GM23338 (cell line): ENCODE measurements around the gene ADRB2. TPM values are rescaled to one million over a fixed set of nuclear protein-coding genes. Genes with fewer than 3 reads are reported as not detected.

Experiments used
- ATAC-seq: fragments of 200-7000 bp; cut with Tn5 transposase; 3 replicates; pipeline ENCODE4 v1.9.1; 2020
- DNase-seq: peaks from one replicate; pipeline ENCODE4 v3.0.0-alpha.2; 2015; ENCODE audit warnings: low spot score
- H2AFZ ChIP-seq: fragments of 200-600 bp; sonication (generic); 2 replicates; pipeline ENCODE4 v1.8.0; 2016; ENCODE audit warnings: antibody characterized with exemption, mild to moderate bottlenecking, moderate library complexity
- H3F3A ChIP-seq: fragments of 200-600 bp; sonication (generic); replicated peaks from 2 replicates; pipeline ENCODE4 v1.8.0; 2017; ENCODE audit warnings: antibody characterized with exemption, mixed run types, low read depth
- H3K27ac ChIP-seq: fragments of 200-600 bp; sonication (generic); 2 replicates; pipeline ENCODE4 v1.6.1; 2016; ENCODE audit warnings: low read depth
- H3K27me3 ChIP-seq: fragments of 200-600 bp; sonication (generic); 2 replicates; pipeline ENCODE4 v1.8.0; 2016; ENCODE audit warnings: mild to moderate bottlenecking, mixed run types, moderate library complexity; ENCODE audit not compliant: insufficient read depth
- H3K36me3 ChIP-seq: fragments of 200-600 bp; sonication (generic); 2 replicates; pipeline ENCODE4 v1.8.0; 2016; ENCODE audit warnings: mild to moderate bottlenecking; ENCODE audit not compliant: insufficient read depth
- H3K4me1 ChIP-seq: fragments of 200-600 bp; sonication (generic); 2 replicates; pipeline ENCODE4 v1.8.0; 2016; ENCODE audit warnings: mild to moderate bottlenecking, moderate library complexity; ENCODE audit not compliant: insufficient read depth
- H3K4me2 ChIP-seq: fragments of 200-600 bp; sonication (generic); 2 replicates; pipeline ENCODE4 v1.7.1; 2017; ENCODE audit warnings: mixed run types
- H3K4me3 ChIP-seq: fragments of 200-600 bp; sonication (generic); 2 replicates; pipeline ENCODE4 v1.6.1; 2016; ENCODE audit warnings: mixed run types
- H3K79me2 ChIP-seq: fragments of 200-600 bp; sonication (generic); replicated peaks from 2 replicates; pipeline ENCODE4 v1.8.0; 2017; ENCODE audit warnings: mild to moderate bottlenecking; ENCODE audit not compliant: insufficient read depth
- H3K9me2 ChIP-seq: fragments of 200-600 bp; sonication (generic); 2 replicates; pipeline ENCODE4 v1.8.0; 2017; ENCODE audit not compliant: insufficient read depth
- H4K20me1 ChIP-seq: fragments of 200-600 bp; sonication (generic); replicated peaks from 2 replicates; pipeline ENCODE4 v1.8.0; 2017; ENCODE audit warnings: mild to moderate bottlenecking; ENCODE audit not compliant: insufficient read depth
- H3K27ac Mint-ChIP-seq: 2 replicates; pipeline ENCODE4 v1.8.0; 2020; ENCODE audit warnings: inconsistent platforms, mild to moderate bottlenecking, moderate library complexity, mixed read lengths
- H3K27me3 Mint-ChIP-seq: 3 replicates; pipeline ENCODE4 v1.8.0; 2022; ENCODE audit warnings: low read depth, mild to moderate bottlenecking, moderate library complexity, mixed read lengths, inconsistent platforms; ENCODE audit not compliant: insufficient read depth, poor library complexity
- H3K36me3 Mint-ChIP-seq: 3 replicates; pipeline ENCODE4 v1.8.0; 2021; ENCODE audit warnings: low read depth, mild to moderate bottlenecking, inconsistent platforms, moderate library complexity, mixed read lengths
- H3K4me1 Mint-ChIP-seq: 3 replicates; pipeline ENCODE4 v1.8.0; 2020; ENCODE audit warnings: mild to moderate bottlenecking, inconsistent platforms, mixed read lengths
- H3K4me3 Mint-ChIP-seq: 3 replicates; pipeline ENCODE4 v1.8.0; 2021; ENCODE audit warnings: moderate library complexity, mild to moderate bottlenecking, inconsistent platforms, mixed read lengths
- H3K9me3 Mint-ChIP-seq: 3 replicates; pipeline ENCODE4 v1.8.0; 2020; ENCODE audit warnings: moderate library complexity, mild to moderate bottlenecking, inconsistent platforms, mixed read lengths
- CREB1 ChIP-seq: fragments of 250-450 bp; sonication (Bioruptor Pico); IDR thresholded peaks from 2 replicates; pipeline ENCODE4 v1.5.0; 2020; ENCODE audit warnings: low read depth, mild to moderate bottlenecking, moderate library complexity
- EZH2phosphoT487 ChIP-seq: fragments of 200-600 bp; sonication (generic); IDR thresholded peaks from one replicate; pipeline ENCODE4 v1.8.1; 2018; ENCODE audit warnings: antibody characterized with exemption; ENCODE audit not compliant: unreplicated experiment
- JUNB ChIP-seq: IDR thresholded peaks from one replicate; pipeline ENCODE4 v1.6.1; 2016; ENCODE audit warnings: antibody characterized with exemption; ENCODE audit not compliant: unreplicated experiment
- NANOG ChIP-seq: IDR thresholded peaks from 2 replicates; pipeline ENCODE4 v1.6.1; 2016; ENCODE audit warnings: antibody characterized with exemption, borderline replicate concordance
- POLR2AphosphoS5 ChIP-seq: IDR thresholded peaks from 2 replicates; pipeline ENCODE4 v1.6.1; 2016; ENCODE audit warnings: antibody characterized with exemption, low read depth
- STAT1 ChIP-seq: IDR thresholded peaks from one replicate; pipeline ENCODE4 v1.6.1; 2016; ENCODE audit warnings: antibody characterized with exemption; ENCODE audit not compliant: unreplicated experiment
- ZNF114 ChIP-seq: fragments of 250-450 bp; sonication (Bioruptor Pico); IDR thresholded peaks from 2 replicates; pipeline ENCODE4 v1.5.0; 2020; ENCODE audit warnings: mild to moderate bottlenecking, moderate library complexity
- ZNF331 ChIP-seq: fragments of 250-450 bp; sonication (Bioruptor Pico); IDR thresholded peaks from 2 replicates; pipeline ENCODE4 v1.5.0; 2020; ENCODE audit warnings: low read depth, mild to moderate bottlenecking, moderate library complexity
- polyA plus RNA-seq: library from polyadenylated mRNA; unstranded; fragments of >200 nt; fragmentation: Nextera tagmentation; extraction: Ambion mirVana; gene quantifications from 2 replicates; pipeline ENCODE4 v1.2.1, GENCODE V29; 2016
- total RNA-seq: library from RNA; depleted of rRNA; stranded (reverse); fragments of >200 nt; shearing (Covaris generic); gene quantifications from 2 replicates; pipeline ENCODE4 v1.2.3, GENCODE V29; 2014

The ADRB2 gene
- total and polyA plus RNA-seq, 2 experiments from 2014 or later, result 0.44 to 1.3 TPM

- Mint-ChIP-seq H3K9me3 (no peaks in the 10 kb centered on the region), H3K36me3 (no peaks in the 10 kb centered on the region), H3K4me1 (no peaks in the 10 kb centered on the region), H3K4me3 (no peak overlapping the region), H3K27ac (no peak overlapping the region), H3K27me3 (peaks cover 4% of the 10 kb centered on the region)
- H3F3A ChIP-seq, result no peaks in the 10 kb centered on the region
- no peak overlapping the region for H3K27ac ChIP-seq
- no peaks in the 10 kb centered on the region for H3K4me1 ChIP-seq
- H3K27me3 ChIP-seq, result no peaks in the 10 kb centered on the region
- no peak overlapping the region for H3K4me2 ChIP-seq
- H2AFZ ChIP-seq, result no peak overlapping the region
- TF ChIP-seq ZNF114 (CRISPR knock-in tag), result no peak
- no peak for TF ChIP-seq ZNF331
- H3K79me2 ChIP-seq, result no peaks in the 10 kb centered on the region
- no peaks in the 10 kb centered on the region for H3K36me3 ChIP-seq
- DNase-seq (no peak), ATAC-seq (no peak)
- H3K4me3 ChIP-seq, result no peak overlapping the region
- no peaks in the 10 kb centered on the region for H3K9me2 ChIP-seq
- H4K20me1 ChIP-seq, result no peaks in the 10 kb centered on the region
These were observed 23.1 kb downstream of the ADRB2 start for GRCh38 chr5:148849461-148849860.

DNA sequence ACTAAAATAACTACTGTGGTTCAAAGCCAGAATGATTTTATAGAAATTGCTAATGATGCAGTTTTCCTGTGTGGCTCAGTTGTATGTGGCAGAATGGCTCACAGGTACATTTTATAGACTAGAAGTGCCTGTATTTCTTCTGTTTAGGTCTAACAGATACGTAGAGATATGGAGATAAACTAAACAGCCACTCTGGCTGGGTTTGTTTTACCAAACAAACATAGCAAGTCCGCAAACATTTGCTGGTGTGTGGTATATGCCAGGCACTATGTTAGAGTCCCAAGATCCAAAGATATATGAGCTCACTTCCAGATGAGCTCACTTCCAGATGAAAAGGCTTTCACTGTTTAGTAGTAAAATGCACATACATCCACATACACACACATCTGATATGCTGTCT is 24.4 kb downstream of the ADRB2 start:
- Histone ChIP-seq H3K4me2 (no peak overlapping the region), H3F3A (no peaks in the 10 kb centered on the region), H2AFZ (no peak overlapping the region), H3K27me3 (no peaks in the 10 kb centered on the region), H3K4me3 (no peak overlapping the region), H4K20me1 (no peaks in the 10 kb centered on the region), H3K79me2 (no peaks in the 10 kb centered on the region), H3K9me2 (no peaks in the 10 kb centered on the region), H3K36me3 (no peaks in the 10 kb centered on the region), H3K27ac (no peak overlapping the region), H3K4me1 (no peaks in the 10 kb centered on the region)
- TF ChIP-seq STAT1 (no peak), EZH2phosphoT487 (no peak), ZNF114 (CRISPR knock-in tag) (no peak), JUNB (no peak)
- H3K27me3 Mint-ChIP-seq, result peaks cover 4% of the 10 kb centered on the region
- DNase-seq (no peak), ATAC-seq (no peak)
- no peaks in the 10 kb centered on the region for H3K36me3 Mint-ChIP-seq
- no peak overlapping the region for H3K4me3 Mint-ChIP-seq
- H3K9me3 Mint-ChIP-seq, result no peaks in the 10 kb centered on the region
- H3K4me1 Mint-ChIP-seq, result no peaks in the 10 kb centered on the region
- no peak overlapping the region for H3K27ac Mint-ChIP-seq

DNA sequence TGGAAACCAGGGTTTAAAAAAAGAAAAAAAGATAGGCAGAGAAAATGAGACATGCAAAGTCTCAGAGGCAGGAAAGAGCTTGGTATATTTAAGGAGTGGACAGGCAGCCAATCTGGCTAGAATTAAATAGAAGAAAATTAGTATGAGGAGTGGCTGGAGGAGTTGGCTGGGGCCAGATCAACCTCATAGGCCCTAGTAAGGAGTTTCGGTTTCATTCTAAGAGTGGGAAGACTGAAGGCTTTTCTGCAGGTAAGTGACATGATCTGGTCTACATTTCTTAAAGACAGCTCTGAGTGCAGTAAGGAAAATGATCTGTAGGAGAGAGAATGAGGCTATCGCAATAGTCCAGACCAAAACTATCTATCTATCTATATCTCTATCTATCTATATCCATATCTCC is 27.5 kb downstream of the ADRB2 start:
- no peak overlapping the region for H3K4me3 Mint-ChIP-seq
- no peak for TF ChIP-seq NANOG
- no peak for TF ChIP-seq POLR2AphosphoS5
- no peak for TF ChIP-seq CREB1 (CRISPR knock-in tag)
- no peak for TF ChIP-seq EZH2phosphoT487

More for the DNA sequence above, 27.5 kb downstream of the ADRB2 start:
- H3K27ac ChIP-seq, result no peak overlapping the region
- H3F3A ChIP-seq, result no peaks in the 10 kb centered on the region
- no peak for ATAC-seq
- Mint-ChIP-seq H3K27me3 (peaks cover 2% of the 10 kb centered on the region), H3K27ac (no peak overlapping the region), H3K36me3 (no peaks in the 10 kb centered on the region), H3K9me3 (no peaks in the 10 kb centered on the region), H3K4me1 (no peaks in the 10 kb centered on the region)
- no peaks in the 10 kb centered on the region for H3K36me3 ChIP-seq
- no peak overlapping the region for H2AFZ ChIP-seq
- H3K27me3 ChIP-seq, result no peaks in the 10 kb centered on the region
- no peaks in the 10 kb centered on the region for H3K9me2 ChIP-seq
- no peaks in the 10 kb centered on the region for H3K79me2 ChIP-seq
- no peaks in the 10 kb centered on the region for H3K4me1 ChIP-seq
- no peak overlapping the region for H3K4me2 ChIP-seq
- H3K4me3 ChIP-seq, result no peak overlapping the region
- DNase-seq, result no peak
- H4K20me1 ChIP-seq, result no peaks in the 10 kb centered on the region
